DOHH2 (cell line): ENCODE measurements around the gene PCBP3.

ENCODE experiments used
- CTCF ChIP-seq: fragments of 200-600 bp; sonication (generic); IDR thresholded peaks from one replicate; pipeline ENCODE4 v1.5.1; 2014; ENCODE audit warnings: antibody characterized with exemption, mild to moderate bottlenecking, low read depth, low read length; ENCODE audit not compliant: poor library complexity, severe bottlenecking
- EZH2phosphoT487 ChIP-seq: fragments of 200-600 bp; sonication (generic); IDR thresholded peaks from 2 replicates; pipeline ENCODE4 v1.6.1; 2017; ENCODE audit warnings: borderline replicate concordance, mild to moderate bottlenecking, antibody characterized with exemption, low read length, moderate library complexity, mixed read lengths

GRCh38 chr21:45607909-45608295, 35.6 kb upstream of the PCBP3 start:
- TF ChIP-seq CTCF = no peak
- no peak for TF ChIP-seq EZH2phosphoT487
